HG03469 (cell line): ENCODE results near the gene CLK2.
"Not testable (repeated sequence)": the region's sequence is repeated elsewhere in the genome, so short reads cannot be mapped to it uniquely, and the experiment has no call there.

Experiments
- ATAC-seq: cut with Tn5 transposase; IDR thresholded peaks from one replicate; pipeline ENCODE4 v1.9.1; 2021; ENCODE audit warnings: mild to moderate bottlenecking, moderate library complexity, moderate number of reproducible peaks; ENCODE audit not compliant: unreplicated experiment

The CLK2 gene

DNA sequence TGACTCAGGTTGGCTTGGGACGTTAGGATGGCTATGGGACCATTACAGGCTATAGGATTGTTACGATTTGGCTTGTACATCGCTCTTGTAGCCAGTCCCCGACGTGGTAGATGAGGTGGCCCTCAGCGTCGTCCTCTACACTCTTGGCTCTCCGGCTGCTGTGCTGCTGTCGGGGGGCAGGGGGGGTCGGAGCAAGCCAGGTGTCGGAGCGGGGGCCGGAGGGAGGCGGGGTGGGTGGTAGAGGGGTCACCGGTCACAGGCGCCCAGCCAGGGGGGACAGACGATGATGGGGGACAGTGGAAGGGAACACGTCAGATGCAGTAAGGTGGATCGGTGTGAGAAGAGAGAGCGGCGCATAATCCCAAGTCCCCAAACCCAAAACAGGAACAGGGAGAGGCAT is 4.7 kb downstream of the CLK2 start:
- ATAC-seq = no peak

DNA sequence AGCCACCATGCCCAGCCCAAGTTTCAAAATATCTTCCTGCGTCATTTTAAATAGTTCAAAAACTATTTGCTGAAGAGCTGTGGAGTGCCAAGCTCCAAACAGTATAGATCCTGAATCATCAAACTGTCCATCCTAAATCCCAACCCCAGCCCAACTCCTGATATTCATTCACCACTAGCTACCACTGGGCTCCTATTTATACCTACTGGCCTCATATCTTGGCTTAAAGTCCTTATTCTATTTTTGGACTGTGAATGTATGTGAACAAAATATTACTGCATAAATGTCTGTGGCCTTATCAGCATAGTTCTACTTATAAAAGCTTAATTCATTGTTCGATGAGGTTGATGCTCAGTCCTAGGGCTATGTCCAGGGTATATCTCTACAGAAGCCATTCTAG is 5.9 kb downstream of the CLK2 start:
- ATAC-seq = no peak

DNA sequence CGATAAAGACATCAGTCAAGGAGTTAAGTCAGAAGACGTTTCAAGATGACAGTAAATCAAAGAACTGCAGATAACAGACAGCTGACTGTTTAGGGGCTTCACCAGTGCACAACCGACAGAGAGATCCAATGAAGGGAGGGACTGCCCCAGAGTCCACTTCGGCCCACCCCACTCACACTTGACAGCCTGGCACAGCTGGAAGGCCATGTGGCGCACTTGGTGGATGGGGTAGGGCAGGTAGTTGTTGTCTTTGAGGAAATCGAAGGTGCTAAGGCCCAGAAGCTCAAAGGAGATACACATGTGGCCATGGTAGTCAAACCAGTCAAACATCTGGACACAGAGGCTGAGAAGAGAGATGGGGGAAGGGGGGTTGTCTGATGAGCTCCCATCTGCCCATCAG is 6.8 kb downstream of the CLK2 start:
- no peak for ATAC-seq

DNA sequence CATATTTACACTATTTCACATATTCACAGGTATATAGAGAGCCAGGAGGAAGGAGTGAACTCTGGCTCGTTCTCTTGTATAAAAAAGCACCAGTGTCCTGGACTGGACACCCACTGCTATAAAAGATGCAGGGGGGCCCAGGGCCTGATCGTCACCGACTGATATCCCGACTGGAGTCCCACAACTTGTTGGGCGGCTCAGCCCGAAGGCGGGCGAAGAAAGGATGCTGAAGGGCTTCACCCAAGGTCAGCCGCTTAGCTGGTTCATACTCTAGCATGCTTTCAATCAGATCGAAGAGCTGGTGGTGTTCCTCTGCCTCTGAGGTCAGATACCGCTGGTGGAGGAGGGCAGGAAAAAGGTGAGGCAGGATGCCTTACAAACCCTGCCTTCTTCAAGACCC is 10.2 kb downstream of the CLK2 start:
- ATAC-seq = no peak

DNA sequence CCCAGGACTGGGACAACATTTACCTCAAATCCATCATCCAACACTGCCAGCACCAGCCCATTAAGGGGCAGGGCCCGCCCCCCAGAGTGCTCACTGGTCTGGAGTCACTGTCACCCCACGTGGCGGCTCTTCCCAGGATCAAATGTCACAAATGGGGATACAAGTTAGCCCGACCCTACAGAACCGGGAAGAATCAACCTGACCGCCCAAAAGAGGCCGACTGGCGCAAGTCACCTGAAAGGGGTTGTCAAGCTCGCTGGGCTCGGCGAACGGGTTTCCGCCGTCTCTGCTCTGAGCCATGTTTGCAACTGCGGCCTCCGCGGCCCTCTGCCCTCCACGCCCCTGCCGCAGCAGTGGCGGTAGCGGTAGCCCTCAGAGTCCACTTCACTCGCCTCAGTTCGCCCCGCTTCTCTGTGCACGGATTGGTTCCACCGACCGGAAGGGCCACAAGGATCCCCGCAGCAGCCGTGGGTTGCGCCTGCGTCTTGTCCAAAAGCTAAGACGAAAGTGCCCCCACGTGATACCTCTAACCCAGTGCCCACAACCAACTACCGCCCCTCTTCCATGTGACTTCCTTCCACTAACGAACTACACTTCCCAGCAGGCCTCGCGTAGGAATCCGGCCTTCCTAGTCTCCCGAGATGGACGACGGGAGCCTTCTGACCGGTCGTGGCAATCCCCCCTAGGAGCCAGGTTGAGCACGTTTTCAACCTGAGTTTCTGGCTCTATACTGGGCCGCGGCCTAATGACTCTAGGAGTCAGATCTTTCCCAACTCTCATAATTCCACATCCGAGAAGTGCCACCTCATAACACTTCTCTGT is 11.2 kb downstream of the CLK2 start, which contains the start of gene SCAMP3:
Gene SCAMP3 (minus strand): TSS at position 509 of the 822 bp plus-strand sequence. CDS start 209 bp downstream, at position 300.
- ATAC-seq = peak; percentile 78

DNA sequence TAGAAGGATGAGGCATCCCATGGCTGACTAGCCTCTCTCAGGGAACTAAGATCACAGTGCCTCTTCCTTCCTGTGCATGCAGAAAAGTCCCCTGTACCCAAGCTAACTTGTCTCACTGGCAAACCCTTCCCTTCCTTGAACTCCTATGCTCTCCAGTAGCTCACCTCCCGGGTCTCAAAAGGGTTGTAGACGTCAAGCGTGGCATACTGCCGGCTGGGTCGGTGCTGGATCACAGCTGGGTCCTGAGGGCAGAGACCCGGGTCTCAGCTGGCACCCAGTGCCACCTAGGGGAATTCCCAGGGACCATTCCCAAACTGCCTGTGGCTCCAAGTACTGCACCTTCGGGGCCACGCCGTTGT is 11.8 kb downstream of the CLK2 start:
- no peak for ATAC-seq

DNA sequence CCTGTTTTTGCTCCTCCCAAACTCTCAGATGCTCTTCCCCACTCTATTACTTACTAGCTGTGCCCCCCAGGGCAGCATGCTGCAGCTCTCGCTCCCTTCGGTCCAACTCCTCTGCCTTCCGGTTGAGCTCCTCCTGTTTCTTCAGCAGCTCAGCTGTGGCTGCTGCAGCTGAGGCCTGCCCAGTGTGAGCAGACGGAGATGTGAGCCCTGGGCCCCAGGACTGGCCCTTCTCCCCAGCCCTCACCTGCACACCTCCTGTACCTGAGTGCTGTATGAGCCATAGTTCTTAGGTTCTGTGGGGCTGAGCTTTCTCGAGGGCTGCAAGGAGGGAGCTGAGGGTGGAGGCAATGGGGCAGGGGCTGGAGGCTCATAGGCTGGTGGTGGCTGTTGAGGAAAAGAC is 13.0 kb downstream of the CLK2 start:
- no peak for ATAC-seq

DNA sequence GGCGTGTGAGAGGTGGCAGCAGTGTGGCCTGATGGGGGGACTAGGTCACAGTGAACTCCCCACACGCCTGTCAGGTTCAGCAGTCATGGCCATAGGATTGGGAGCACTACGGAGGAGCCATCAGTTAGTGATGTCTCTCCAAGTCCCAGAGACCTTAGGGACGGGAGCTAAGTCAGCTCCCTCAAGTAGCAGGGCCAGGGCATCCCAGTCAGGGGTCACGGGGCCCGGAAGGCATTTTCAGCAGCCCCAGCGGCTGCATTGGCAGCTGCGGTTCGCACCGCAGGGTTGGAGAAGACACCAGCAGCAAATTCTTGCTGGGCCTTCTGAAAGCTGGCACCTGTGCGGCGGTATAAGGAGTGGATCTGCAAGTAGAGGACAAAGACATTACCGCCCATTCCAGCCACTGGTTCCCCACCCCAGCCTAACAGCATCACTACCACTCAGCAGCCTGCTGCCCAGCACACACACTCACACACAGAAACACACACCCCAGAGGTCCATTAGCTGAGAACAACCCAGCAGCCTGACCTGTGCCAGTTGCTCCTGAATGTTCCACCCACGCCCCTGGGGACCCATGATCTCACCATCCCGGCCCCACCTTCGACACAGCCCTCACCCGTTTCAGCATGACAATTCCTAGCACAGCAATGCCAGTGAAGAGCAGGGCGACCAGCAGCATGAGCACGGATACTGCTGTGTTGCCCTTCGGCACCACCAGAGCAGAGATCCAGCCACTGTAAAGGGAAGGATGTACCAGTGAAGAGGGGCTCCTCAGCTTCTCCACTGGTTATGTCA is 17.0 kb downstream of the CLK2 start:
- no peak for ATAC-seq

DNA sequence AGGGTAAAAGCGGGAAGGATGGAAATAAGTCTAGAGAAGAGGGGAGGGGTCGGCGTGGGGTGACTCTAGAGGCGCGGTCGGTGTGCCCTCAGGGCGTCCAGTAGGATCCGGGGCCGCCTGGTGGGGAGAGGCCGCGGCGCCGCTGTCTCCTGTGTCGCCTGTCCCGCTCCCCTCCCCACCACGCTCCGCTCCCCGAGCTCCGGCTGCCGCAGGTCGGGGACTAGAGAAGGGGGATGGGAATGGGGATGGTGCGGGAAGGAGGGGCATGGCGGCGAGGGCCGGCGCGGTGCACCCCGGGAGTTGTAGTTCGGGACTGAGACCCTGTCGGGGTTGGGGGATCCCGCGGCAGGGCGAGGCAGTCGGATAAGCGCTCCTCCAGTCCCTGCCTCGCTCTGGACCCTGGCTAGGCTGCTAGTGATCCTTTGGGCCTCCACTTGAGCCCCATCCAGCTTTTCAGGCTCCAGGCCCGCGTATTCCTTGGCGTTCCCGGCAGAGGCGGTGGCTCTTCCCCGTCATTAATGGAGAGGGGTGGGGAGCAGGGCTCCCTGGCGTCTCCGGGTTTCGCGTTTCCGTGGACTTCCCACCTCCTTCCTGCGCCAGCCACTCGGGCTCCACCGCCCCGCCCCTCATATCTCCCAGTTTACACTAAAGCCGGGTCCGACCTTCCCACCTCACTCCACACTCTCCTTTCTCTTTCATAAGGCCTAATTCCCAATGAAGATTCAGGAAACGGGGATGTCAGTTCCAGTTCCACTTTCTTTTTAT is 17.9 kb downstream of the CLK2 start, which contains the start of gene ENTREP3:
Gene ENTREP3 (minus strand): TSS at position 241 of the 765 bp plus-strand sequence. CDS start 606 bp downstream, outside the sequence.
- no peak for ATAC-seq

DNA sequence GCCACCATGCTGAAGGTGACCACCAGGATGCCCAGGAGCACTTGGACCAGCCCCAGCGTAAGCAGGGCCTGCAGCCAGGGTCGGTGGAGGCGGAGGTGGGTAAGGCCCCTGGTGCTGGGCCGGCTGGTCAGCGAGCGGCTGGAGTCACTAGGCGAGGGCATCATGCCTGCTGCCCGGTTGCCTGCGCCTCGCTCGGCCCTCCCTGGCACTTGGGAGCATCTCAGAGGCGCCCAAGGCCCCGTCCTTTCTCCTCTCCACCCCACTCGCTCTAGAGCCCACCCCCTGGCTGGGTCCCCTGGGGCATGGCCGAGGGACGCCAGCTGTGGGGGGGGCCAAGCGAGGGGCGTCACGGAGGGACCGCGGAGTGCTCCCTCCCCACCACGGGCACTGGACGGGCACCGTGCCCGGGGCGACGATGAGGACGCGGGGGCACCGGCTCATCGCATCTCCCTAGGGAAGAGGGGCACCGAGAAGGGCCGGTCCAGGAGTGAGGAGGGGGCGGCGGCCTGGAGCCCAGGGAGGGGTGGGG is 18.5 kb downstream of the CLK2 start:
- ATAC-seq = no peak

DNA sequence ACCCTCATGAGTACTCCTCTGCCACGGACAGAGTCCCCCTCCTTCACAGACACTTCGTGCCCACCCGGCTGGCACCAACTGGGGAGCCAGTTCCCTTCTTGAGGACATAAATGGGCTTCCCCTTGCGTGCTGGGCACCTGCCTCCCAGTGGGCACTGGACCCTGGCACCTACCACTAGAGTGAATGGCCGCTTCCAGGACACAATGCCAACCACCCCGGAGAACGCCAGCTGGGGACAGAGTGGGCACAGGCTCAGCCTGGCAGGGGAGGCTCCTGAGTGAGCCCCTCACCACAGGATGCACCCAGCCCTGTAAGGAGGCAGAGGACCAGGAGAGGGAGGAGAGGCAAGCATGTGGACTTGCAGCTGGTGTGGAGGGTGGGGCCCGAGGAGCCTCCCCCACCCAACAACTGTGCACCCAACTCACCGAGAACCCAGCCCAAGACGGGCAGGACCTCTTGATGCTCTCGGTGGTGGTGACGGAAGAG is 19.0 kb downstream of the CLK2 start:
- ATAC-seq = no peak

DNA sequence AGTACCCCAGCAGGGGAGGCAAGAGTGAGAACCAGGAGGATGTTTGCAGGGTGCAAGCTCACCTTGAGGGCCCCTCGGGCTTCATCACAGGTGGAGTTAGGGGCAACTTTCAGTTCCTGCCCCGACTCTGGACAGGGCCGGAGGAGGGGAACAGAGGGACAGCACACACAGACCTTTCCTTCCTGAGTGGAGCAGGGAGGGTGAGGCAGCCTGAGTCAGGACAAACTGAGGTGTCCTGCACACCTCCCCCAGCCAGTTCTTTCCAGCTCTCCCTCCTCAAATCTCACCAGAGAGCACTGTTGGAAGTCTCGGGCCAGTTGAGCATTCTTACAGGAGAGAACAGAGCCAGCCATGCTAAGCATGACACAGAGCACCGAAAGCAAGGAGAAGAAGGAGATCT is 19.5 kb downstream of the CLK2 start:
- ATAC-seq = no peak

DNA sequence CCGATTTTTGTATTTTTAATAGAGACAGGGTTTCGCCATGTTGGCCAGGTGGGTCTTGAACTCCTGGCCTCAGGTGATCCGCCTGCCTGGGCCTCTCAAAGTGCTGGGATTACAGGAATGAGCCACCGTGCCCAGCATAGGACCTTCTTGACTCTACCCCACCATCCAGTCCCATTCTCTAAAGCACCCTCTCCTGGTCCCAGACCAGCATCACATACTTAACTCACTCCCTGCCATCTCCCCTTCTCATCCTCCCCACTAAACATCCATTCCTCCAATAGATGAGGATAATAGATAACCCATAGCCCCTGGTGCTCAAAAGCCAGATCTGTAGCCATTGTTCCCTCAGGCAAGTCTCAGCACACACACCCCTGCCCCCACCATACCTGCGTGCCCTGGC is 20.1 kb downstream of the CLK2 start:
- ATAC-seq = no peak

DNA sequence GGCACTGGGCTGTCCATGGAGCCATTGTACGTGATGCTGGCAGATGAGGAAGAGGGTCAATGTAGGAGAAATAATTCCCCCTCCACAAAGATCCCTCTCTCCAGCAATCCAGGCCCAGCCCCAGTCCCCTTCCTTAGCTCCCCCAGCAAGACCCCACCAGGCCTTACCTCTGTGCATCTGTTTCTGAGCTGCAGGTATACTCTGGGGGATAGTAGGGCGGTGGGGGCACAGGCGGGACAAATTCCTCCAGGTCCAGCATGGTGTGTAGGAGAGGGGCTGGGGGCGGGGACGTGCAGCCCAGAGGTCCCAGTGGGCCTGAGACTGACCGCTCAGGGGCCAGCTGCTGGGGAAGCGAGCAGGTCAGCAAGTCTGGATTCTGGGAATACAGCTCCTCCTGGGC is 21.7 kb downstream of the CLK2 start:
- ATAC-seq = no peak

DNA sequence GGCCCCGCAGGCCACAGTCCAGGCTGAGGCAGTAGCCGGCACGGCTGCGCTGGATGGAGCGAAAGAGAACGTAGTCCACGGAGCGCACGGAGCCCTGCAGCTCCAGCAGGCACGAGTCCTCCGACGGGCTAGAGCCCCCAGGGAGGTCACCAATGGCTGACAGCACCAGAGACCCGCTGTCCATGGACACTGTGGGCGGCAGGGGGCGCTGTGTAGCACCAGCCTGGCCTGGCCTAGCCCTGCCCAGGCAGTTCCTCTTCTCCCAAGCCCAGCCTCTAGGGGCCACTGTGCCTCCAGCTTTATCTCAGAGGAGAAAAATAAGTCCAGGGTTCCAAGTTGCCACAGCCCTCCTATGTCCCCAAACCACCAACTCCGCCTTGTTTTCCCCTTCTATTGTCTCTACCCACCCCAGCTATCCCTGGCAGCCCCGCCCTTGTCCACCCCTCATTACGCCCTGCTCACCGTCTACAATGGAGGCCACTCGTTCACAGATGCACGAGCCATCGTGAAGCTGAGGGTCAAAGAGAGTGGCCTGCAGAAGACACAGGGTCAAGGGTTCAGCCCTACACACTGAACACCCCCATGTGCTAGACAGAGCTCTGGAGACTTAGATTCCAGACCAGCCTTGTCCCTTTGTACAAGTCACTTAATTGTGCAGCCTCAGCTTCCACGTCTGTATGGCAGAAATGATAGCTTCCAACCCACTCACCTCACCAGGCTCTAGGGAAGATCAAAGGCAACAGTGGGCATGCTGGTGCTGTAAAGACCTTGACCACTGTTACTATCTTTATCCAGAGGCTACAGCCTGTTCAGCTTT is 22.5 kb downstream of the CLK2 start:
- ATAC-seq = peak; percentile 68

DNA sequence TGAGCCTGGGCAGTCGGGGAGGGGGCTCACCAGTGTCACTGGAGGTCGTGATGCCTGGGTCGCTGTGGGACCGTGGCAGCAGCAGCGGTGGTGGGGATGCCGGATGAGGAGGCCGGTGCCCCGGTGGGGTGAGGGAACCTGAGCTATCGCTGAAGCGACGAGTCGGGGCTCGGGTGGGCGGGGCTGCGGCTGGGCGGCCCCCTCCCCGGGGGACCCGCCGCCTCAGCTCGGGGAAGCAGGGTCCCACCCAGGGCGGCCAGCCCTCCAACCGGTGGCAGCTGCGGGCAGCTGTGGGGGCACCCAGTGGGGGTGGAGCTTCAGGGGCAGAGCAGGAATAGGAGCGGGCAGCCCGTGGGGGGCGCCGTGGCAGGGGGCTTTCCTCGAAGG is 23.1 kb downstream of the CLK2 start:
- ATAC-seq = no peak

DNA sequence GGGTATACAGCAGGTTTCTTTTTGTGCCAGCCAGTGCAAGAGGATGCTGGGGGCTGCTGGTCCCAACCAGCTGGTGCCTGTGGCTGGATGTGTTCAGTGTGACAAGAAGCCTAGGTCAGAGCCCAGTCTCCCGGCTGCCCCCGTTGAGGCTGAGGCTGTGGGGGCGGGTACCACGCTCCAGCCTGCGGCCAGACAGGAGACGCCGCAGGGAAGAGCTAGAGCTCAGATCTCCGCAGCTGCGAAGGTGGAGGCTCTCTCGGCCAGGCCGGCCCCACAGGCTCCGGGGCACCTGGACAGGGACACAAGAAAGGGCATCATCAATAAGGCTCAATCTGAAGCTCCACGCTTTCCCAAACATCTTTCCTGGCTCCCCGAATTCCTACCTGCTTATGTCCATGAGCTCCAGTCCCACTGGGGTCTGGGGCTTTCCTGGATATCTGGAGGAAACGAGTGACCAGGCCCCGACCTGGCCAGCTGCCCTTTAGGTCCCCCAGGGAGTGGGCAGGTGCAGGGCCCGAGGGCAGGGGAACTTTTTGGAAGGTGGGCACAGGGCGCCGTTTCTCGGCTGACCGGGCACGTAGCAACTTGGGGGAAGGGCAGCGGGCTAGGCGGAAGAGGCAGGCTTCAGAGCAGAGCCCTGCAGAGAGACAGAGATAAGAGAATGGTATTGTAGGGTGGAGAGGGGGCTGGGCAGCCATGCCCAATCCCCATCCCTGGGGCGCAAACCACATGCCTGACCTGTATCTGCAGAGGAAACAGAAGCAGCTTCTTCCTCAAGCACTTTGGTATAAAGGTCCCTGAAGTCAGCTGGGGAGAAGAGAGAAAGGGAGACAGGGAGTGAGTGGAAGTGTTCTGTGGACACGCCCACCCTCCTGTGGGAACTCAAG is 25.4 kb downstream of the CLK2 start:
- no peak for ATAC-seq

DNA sequence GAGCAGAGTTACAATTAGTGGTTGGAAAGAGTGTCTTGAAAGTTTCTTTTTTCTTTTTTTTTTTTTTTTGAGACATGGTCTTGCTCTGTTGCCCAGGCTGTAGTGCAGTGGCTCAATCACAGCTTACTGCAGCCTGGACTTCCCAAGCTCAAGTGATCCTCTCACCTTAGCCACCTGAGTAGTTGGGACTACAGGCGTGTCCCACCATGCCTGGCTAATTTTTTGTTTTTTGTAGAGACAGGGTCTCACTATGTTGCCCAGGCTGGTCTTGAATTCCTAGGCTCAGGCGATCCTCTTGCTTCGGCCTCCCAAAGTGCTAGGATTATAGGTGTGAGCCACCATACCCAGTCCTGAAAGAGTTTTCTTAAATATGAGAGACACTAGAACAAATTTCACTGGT is 26.5 kb downstream of the CLK2 start:
- ATAC-seq = not testable (repeated sequence)

DNA sequence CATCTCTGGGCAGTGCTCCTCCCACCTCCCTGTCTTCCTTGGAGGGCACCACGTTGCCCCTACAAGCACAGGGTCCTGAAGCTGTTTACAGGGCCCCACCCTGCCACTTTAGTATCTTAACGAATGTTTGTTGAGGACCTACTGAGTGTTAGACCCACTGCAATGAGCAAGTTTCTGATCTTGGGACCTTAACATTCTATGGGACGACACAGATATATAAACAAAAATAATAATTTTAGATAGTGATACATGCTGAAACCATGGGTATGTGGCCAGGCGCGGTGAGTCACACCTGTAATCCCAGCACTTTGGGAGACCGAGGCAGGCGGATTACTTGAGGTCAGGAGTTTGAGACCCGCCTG is 28.2 kb downstream of the CLK2 start:
- no peak for ATAC-seq
